HAP-1 (cell line): Measurements from ENCODE around the gene TTI1.

ENCODE experiments used
- DNase-seq, 2 experiments: peaks; one replicate each; pipeline ENCODE4 v3.0.0-alpha.2; 2016 to 2020; ENCODE audit warnings: low spot score in 2 of 2
- H3K27me3 ChIP-seq: fragments of 250-450 bp; sonication (Bioruptor Pico); 2 replicates; pipeline ENCODE4 v1.5.1; 2020; ENCODE audit warnings: low read depth, mild to moderate bottlenecking, moderate library complexity
- H3K36me3 ChIP-seq: fragments of 250-450 bp; sonication (Bioruptor Pico); replicated peaks from 2 replicates; pipeline ENCODE4 v1.5.1; 2020; ENCODE audit warnings: mild to moderate bottlenecking
- H3K4me1 ChIP-seq: fragments of 250-450 bp; sonication (Bioruptor Pico); 2 replicates; pipeline ENCODE4 v1.5.1; 2020; ENCODE audit warnings: mild to moderate bottlenecking
- H3K4me3 ChIP-seq: fragments of 250-450 bp; sonication (Bioruptor Pico); 2 replicates; pipeline ENCODE4 v1.5.1; 2020; ENCODE audit warnings: mild to moderate bottlenecking, moderate library complexity
- H3K9me3 ChIP-seq: fragments of 250-450 bp; sonication (Bioruptor Pico); 2 replicates; pipeline ENCODE4 v1.5.1; 2020; ENCODE audit warnings: mild to moderate bottlenecking, moderate library complexity
- in situ Hi-C: fragments of 300-500 bp; cut with MboI; formaldehyde crosslinking; loops from 3 replicates; pipeline ENCODE4 v1.14.3; 2020; ENCODE audit warnings: low sequenced_read_pairs, inconsistent platforms, mixed read lengths

The TTI1 gene

DNA sequence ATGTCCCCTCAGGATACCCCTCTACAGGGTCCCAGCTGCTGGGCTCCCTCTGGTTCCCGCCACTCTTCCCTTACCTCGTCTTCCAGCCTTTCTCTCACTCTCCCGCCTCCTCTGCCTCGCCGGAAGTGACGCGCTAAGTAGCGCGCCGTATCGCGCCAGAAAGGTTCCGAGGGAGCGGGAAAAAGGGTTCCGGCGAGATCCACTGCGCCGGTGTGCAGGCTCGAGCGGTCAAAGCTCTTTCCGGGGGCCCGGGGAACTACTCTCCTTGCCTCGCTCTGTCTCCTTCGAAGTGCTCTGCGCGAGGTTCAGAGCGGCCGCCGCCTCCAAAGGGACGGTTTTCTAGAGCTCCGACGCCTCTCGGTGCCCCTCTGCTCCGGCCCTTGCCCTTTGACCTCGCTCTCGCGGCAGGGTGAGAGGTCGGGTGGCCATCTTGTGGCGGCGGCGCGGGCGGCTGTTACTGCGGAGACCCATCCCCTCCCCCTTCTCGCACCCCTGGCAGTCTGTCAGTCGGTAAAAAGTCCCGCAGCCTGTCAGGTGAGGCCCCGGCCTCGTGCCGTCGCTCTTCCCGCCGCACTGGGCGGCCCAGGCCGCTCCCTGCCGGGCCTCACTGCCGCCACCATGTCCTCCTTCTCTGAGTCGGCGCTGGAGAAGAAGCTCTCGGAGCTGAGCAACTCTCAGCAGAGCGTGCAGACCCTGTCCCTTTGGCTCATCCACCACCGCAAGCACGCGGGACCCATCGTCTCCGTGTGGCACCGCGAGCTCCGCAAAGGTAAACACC, at the start of gene TTI1, which contains the start of gene RPRD1B:
Gene TTI1 (minus strand): TSS at position 127 of the 778 bp plus-strand sequence. CDS start 19,640 bp downstream, outside the sequence.
Gene RPRD1B (plus strand): TSS at position 417 of the 778 bp plus-strand sequence. CDS start 202 bp downstream, at position 619.
- peak; percentile 91 for DNase-seq
- Histone ChIP-seq H3K4me3 (peak within 1 kb of the TSS; percentile 68), H3K4me1 (peaks cover 22% of the 10 kb centered on the region), H3K36me3 (peaks cover 29% of the 10 kb centered on the region), H3K27me3 (no peaks in the 10 kb centered on the region), H3K9me3 (no peaks in the 10 kb centered on the region; the same call in 1 of the 2 replicates)
- in situ Hi-C loops, result no loop called here

DNA sequence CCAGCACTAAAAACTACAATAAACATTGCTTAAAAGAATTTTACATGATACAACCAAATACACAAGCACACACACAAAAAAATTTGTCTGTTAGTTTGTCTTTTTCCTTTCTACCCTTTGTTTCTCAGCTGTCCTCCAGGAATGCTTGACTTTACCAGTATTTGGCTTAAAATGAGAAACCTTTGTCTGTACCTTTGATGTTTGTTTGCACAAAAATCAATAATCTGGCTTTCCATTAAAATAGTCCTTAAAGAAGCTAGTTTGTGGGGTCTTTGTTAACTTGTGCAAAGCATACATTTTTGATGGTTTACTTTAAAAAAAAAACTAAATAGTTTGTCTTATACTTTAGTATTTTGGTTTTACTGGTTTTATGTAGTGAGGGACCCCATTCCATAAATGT, 49.6 kb upstream of the TTI1 start:
- H3K4me1 ChIP-seq, result peaks cover 9% of the 10 kb centered on the region
- no peaks in the 10 kb centered on the region for H3K27me3 ChIP-seq
- no peak for DNase-seq
- 0 out of 2 replicates have a peak, but pooled peaks cover 4% of the 10 kb centered on the region for H3K9me3 ChIP-seq
- in situ Hi-C loops, result no loop called here
- H3K36me3 ChIP-seq, result peaks cover 28% of the 10 kb centered on the region
- no peak overlapping the region for H3K4me3 ChIP-seq

DNA sequence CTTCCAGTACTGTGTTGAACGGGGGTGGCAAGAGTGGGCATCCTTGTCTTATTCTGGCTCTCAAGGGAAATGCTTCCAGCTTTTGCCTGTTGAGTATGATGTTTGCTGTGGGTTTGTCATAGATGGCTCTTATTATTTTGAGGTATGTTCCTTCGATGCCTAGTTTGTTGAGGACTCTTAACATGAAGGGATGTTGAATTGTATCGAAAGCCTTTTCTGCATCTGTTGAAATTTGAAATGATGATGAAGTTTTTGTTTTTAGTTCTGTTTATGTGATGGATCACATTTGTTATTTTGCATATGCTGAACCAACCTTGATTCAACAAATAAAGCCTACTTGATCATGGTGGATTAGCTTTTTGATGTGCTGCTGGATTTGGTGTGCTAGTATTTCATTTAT, 48.3 kb upstream of the TTI1 start:
- no peak for DNase-seq
- H3K4me1 ChIP-seq, result peaks cover 9% of the 10 kb centered on the region
- in situ Hi-C loops, result no loop called here
- no peaks in the 10 kb centered on the region for H3K27me3 ChIP-seq
- peaks cover 35% of the 10 kb centered on the region for H3K36me3 ChIP-seq
- 0 out of 2 replicates have a peak, but pooled peaks cover 4% of the 10 kb centered on the region for H3K9me3 ChIP-seq
- H3K4me3 ChIP-seq, result no peak overlapping the region

DNA sequence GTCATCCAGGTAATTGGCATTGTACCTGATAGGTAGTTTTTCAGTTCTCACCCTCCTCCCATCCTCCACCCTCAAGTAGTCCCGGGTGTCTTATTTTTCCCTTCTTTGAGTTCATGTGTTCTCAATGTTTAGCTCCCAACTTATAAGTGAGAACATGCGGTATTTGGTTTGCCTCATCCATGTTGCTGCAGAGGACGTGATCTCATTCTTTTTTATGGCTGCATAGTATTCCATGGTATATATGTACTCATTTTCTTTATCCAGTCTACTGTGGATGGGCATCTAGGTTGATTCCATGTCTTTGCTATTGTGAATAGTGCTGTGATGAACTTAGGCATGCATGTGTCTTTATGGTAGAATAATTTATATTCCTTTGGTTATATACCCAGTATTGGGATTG, 46.1 kb upstream of the TTI1 start:
- DNase-seq, result no peak

DNA sequence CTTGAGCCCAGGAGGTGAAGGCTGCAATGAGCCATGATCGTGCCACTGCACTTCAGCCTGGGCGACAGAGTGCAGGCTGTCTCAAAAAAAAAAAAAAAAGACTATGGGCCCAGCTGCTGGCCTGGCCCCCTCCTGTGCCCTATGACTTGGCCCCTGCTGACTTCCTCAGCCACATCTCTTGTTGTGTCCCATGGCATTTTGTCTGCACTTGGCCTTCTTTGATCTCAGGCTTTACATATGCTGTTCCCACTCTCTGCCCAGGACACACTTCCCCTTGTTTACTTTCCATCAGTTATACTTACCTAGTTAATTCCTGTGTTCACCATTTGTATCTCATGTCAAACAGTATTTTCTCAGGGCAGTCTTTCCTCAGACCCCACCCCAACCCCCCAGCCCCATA, 44.8 kb upstream of the TTI1 start:
- Histone ChIP-seq H3K4me1 (peaks cover 7% of the 10 kb centered on the region), H3K4me3 (no peak overlapping the region), H3K9me3 (0 out of 2 replicates have a peak, but pooled peaks cover 4% of the 10 kb centered on the region), H3K27me3 (no peaks in the 10 kb centered on the region), H3K36me3 (peaks cover 32% of the 10 kb centered on the region)
- in situ Hi-C loops, result no loop called here
- no peak for DNase-seq

More for the DNA sequence above, 46.1 kb upstream of the TTI1 start:
- H3K36me3 ChIP-seq, result peaks cover 27% of the 10 kb centered on the region
- no peaks in the 10 kb centered on the region for H3K27me3 ChIP-seq
- H3K4me3 ChIP-seq, result no peak overlapping the region
- in situ Hi-C loops, result no loop called here
- 0 out of 2 replicates have a peak, but pooled peaks cover 4% of the 10 kb centered on the region for H3K9me3 ChIP-seq
- H3K4me1 ChIP-seq, result peaks cover 9% of the 10 kb centered on the region

DNA sequence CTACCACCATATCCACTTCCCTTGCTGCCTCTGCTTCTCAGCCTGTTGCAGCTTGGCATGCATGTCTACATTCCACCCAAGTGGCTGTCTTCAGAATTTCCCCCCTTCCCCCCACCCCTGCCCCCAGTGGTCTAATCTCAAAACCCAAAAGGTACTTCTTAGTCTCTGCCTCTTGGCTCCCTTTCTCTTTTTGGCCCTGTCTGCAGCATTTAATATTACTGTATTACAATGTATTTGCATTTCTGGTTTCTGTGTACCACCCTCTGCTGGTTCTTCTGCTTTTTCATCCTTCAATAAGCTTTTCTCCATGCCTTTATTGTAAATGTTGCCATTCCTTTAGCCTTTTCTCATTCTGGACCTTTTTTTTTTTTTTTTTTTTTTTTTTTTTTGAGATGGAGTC, 43.3 kb upstream of the TTI1 start:
- no peak for DNase-seq
- Histone ChIP-seq H3K9me3 (0 out of 2 replicates have a peak, but pooled peaks cover 4% of the 10 kb centered on the region), H3K4me3 (no peak overlapping the region), H3K4me1 (no peaks in the 10 kb centered on the region), H3K27me3 (no peaks in the 10 kb centered on the region), H3K36me3 (peaks cover 44% of the 10 kb centered on the region)
- in situ Hi-C loops, result no loop called here

DNA sequence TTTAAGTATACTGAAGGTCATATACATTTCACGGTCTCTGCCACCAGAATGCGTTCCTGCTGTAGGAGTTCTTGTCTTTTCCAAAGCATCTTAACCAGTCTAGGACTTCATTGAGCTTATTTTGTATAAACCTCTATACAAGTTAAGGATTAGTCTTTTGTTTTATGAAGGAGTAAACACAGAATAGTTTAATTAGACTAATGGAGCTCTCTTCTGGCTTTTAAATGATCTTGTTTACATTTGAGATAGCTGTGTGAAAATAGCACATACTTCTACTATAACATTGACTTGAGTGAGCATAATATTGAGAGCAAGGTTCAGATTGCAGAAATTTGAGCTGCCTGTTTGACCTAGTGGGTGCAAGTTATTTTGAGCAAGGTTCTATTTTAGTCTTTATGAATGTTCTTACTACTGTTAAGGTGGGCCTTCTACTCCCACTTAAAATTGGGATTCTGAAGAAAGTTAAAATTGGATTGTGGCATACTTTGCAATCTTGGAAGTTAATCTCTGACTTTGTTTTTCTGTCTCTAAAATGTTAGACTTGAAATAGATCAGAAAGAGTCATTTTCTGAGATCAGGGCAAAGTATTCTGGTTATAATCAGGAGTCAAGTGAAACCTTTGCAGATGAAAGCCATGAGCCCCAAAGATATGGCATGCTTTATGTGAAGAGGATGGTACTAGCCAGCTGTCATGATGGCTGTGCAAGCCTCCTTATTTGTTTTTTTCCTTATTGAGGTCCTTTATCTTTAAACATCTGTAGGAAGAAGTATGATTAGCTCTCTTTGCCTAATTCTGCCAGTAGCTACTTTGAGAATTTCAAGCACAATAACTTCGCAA, 42.1 kb upstream of the TTI1 start:
- Histone ChIP-seq H3K4me3 (no peak overlapping the region), H3K4me1 (no peaks in the 10 kb centered on the region), H3K9me3 (0 out of 2 replicates have a peak, but pooled peaks cover 4% of the 10 kb centered on the region), H3K36me3 (peaks cover 55% of the 10 kb centered on the region), H3K27me3 (no peaks in the 10 kb centered on the region)
- no peak for DNase-seq
- in situ Hi-C loops, result no loop called here

DNA sequence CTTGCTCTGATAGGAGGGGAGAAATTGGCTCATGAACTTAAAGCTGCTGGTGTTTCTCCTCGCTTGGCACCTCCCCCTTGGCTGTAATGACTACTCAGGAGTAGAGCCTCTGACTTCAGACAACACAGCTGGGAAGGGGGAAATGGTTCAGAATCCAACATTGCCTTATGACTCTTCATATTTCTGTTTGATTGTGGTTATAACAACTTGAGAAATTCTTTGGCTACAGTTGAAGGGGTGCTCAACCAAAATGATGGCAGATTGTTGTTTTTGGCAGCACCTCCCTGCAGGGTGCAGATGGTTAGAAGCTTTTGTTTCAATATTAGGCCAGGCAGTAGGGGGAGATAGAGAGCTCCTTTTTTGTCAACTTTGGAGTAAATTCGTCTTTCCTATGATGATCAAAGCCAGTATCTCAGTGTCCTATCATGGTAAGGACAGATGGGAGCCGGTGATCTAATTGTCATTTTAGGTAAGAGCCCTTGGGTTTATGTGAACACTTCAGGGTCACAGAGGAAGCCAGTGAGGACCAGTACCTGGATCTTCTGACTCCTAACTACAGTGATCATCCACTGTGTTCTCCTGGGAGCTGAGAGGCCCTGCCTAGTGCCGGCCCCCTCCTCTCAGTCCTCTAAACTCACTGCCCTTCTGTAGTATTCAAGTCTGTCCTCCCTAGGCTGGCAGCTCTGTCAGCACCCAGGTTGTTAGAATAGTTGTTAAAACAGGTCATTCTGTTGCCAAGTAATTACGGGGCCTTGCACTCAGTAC, 40.2 kb upstream of the TTI1 start:
- H3K27me3 ChIP-seq, result no peaks in the 10 kb centered on the region
- H3K9me3 ChIP-seq, result no peaks in the 10 kb centered on the region
- no peak overlapping the region for H3K4me3 ChIP-seq
- H3K36me3 ChIP-seq, result peaks cover 58% of the 10 kb centered on the region
- H3K4me1 ChIP-seq, result no peaks in the 10 kb centered on the region
- DNase-seq, result peak; percentile 32 to 60
- in situ Hi-C loops, result loop anchor here (25.0 kb wide), 1 partner anchor 89 kb away; the partner anchor contains the start of gene TGM2

DNA sequence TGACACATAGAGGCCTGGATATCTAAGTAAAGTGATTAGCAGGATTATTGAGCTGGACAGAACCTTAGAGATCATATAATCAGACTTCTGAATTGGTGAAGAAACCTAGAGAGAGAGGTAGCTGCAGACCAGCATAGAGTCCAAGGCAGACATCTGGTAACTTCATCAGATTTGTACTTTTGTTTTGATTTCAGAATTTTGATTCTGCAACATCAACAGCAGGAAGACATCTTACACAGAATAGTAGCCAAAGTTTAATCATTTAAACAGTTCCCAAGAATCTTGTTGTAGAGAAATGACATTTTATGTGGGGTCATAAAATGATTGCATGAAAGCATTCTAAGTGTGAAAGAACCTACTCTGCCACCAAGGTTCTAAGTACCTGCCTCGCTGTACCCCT, 39.6 kb upstream of the TTI1 start:
- H3K36me3 ChIP-seq, result peaks cover 64% of the 10 kb centered on the region
- no peak overlapping the region for H3K4me3 ChIP-seq
- H3K9me3 ChIP-seq, result no peaks in the 10 kb centered on the region
- no peak for DNase-seq
- no peaks in the 10 kb centered on the region for H3K27me3 ChIP-seq
- in situ Hi-C loops, result loop anchor here (25.0 kb wide), 1 partner anchor 89 kb away; the partner anchor contains the start of gene TGM2
- H3K4me1 ChIP-seq, result no peaks in the 10 kb centered on the region

DNA sequence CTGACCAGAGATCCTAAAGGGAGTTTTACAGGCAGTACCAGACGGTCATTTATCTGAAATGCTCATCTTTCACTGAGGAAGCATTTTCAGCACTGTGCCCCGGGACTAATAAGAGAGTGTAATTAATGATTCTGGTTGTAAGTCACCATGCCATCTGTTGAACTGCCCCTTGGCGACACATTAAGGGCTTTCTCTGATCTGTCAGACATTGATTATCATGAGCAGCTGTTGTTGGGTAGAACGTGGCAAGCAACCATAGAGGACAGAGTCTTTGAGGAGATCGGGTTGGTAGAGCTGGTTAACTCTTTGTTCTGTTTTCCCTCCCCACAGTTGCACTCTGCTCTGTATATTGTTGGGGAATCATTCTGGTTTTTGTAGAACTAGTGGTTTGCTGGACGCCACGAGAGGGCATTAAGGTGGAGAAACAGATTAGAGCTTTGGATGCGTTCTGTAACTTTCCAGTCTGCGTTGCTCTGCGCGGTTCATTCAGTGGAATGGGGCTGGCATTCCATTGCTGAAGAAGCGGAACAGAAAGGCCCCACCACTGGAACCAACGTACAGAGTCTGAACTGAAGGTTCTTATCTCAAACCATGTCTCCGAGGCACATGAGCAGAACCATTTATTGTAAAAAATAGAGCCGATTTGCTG, 34.6 kb upstream of the TTI1 start:
- in situ Hi-C loops, result loop anchor here (25.0 kb wide), 1 partner anchor 94 kb away; the partner anchor contains the start of gene TGM2
- H3K36me3 ChIP-seq, result peaks cover 89% of the 10 kb centered on the region

DNA sequence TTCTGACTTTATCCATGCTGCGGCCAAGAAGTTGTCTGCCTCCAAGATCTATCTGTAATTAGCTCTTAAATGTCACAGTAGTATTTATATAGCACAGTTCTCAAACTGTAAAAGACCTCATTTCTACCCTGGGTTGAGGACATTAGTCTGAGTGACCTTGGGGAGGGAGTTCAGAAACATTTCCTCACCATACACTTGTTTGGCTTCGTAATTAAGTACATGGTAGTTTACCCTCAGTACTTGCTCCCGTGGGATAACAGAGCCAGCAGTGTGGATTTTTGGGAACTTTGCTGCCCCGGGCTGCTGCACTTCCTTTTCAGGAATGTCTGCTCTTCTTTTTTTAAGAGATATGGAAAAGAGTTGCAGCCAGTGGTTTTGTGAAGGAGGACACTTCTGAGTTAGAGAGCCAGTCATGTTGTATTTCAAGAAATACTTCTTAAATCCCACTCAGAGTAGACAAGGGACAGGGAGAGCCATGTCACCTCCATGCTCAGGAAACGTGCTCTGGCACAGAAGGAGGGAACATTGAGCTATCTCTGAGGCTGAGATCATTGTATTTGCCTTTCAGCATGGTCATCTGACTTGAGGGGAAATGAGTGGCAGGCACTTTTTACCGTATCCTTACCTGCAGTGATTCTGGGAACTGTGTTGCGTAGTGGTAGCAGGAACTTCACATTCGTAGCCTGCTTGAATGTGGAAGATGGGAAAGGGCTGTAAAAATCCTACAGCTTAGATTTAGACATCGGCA, 33.9 kb upstream of the TTI1 start:
- Histone ChIP-seq H3K4me1 (no peaks in the 10 kb centered on the region), H3K36me3 (peaks cover 88% of the 10 kb centered on the region), H3K4me3 (no peak overlapping the region), H3K9me3 (no peaks in the 10 kb centered on the region), H3K27me3 (no peaks in the 10 kb centered on the region)
- no peak for DNase-seq
- in situ Hi-C loops, result loop anchor here (25.0 kb wide), 1 partner anchor 95 kb away; the partner anchor contains the start of gene TGM2

More for the DNA sequence above, 34.6 kb upstream of the TTI1 start:
- no peak for DNase-seq
- H3K4me3 ChIP-seq, result no peak overlapping the region
- no peaks in the 10 kb centered on the region for H3K4me1 ChIP-seq
- H3K27me3 ChIP-seq, result no peaks in the 10 kb centered on the region
- no peaks in the 10 kb centered on the region for H3K9me3 ChIP-seq

DNA sequence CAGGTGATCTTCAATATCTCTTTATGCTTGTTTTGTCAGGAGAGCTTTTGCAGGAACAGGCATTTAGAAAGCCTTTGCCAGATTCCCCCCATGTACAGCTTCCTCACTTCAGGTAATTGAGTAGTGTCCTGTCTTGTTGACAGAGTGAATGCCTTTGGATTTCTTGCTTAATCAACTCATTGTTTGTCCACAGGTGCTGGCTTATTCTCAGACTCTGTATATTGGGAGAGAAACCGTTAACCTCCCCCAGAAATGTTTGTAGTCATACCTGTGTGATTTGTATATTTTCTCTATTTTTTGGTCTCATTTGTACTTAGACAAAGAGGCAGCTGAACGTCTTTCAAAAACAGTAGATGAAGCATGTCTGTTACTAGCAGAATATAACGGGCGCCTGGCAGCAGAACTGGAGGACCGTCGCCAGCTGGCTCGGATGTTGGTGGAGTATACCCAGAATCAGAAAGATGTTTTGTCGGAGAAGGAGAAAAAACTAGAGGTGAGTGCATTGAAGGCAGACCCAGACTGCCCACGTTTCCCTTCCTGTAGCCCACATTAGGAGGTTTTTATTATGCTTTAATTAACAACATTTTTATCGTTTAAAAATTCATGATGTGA, 32.6 kb upstream of the TTI1 start:
- DNase-seq, result no peak
- no peak overlapping the region for H3K4me3 ChIP-seq
- in situ Hi-C loops, result loop anchor here (25.0 kb wide), 1 partner anchor 96 kb away; the partner anchor contains the start of gene TGM2
- H3K9me3 ChIP-seq, result no peaks in the 10 kb centered on the region
- H3K4me1 ChIP-seq, result no peaks in the 10 kb centered on the region
- no peaks in the 10 kb centered on the region for H3K27me3 ChIP-seq
- H3K36me3 ChIP-seq, result peaks cover 86% of the 10 kb centered on the region
